BLaER1 (cell line): ENCODE data around the gene GLTP.
A peak's percentile ranks its signal among the peaks of the same experiment; 100 is the strongest.
"Not testable (repeated sequence)": the region's sequence is repeated elsewhere in the genome, so short reads cannot be mapped to it uniquely, and the experiment has no call there.

Experiments
- H3K27ac ChIP-seq: shearing (Covaris generic); formaldehyde crosslinking; 2 replicates; pipeline ENCODE4 v1.8.1; 2022
- H3K27me3 ChIP-seq: shearing (Covaris generic); formaldehyde crosslinking; 2 replicates; pipeline ENCODE4 v1.8.1; 2022
- H3K36me3 ChIP-seq: shearing (Covaris generic); formaldehyde crosslinking; 2 replicates; pipeline ENCODE4 v1.8.1; 2022
- H3K4me1 ChIP-seq: shearing (Covaris generic); formaldehyde crosslinking; 2 replicates; pipeline ENCODE4 v1.8.1; 2022
- H3K4me2 ChIP-seq: shearing (Covaris generic); formaldehyde crosslinking; 2 replicates; pipeline ENCODE4 v1.8.1; 2022
- H3K4me3 ChIP-seq: shearing (Covaris generic); formaldehyde crosslinking; 2 replicates; pipeline ENCODE4 v1.8.1; 2022
- H3K9ac ChIP-seq: shearing (Covaris generic); formaldehyde crosslinking; 2 replicates; pipeline ENCODE4 v1.8.1; 2022
- H3K9me3 ChIP-seq: shearing (Covaris generic); formaldehyde crosslinking; 2 replicates; pipeline ENCODE4 v1.8.1; 2022
- H4K20me1 ChIP-seq: shearing (Covaris generic); formaldehyde crosslinking; 2 replicates; pipeline ENCODE4 v1.8.1; 2022
- Cebpa-rat ChIP-seq: shearing (Covaris generic); IDR thresholded peaks from 2 replicates; pipeline ENCODE4 v1.8.1; 2022

The GLTP gene

DNA sequence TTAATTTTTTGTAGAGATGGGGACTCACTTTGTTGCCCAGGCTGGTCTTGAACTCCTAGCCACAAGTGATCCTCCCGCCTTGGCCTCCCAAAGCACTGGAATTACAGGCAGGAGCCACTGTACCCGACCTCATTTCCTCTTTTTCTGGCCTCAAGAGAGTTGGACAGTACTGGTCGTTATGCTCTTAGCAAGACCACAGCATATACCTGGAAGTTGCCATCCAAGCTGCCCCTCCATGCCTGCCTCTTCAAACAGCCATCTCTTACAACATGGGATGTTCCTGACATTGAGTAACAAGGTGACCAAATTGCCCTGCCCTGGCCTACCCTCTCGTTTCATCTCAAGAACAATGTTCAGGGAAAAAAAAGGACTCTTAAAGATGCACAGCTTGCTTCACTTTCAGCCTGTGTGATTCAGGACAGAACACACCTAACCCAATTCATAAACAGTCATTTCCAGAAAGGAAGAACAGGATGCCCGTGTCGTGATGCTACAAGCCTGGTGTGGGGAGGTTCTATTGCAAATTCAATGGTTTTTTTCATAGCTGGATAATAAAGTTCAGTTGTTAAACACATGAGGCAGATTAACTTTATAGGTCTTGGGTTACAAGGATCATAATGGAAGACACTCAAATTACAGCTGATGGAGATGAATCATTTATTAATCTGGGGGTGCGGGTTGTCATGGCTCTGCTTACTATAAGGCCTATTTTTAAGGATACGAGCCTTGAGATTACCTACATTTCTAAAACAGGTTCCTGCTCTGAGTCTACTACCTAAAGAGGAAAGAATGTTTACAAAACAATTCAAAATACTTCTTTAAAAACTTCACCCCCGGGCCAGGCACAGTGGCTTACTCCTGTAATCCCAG lies 11.9 kb downstream of the GLTP start:
- no peak overlapping the region for H3K4me3 ChIP-seq
- no peak overlapping the region for H3K27ac ChIP-seq
- peaks cover 15% of the 10 kb centered on the region; the same call in 1 of the 2 replicates for H4K20me1 ChIP-seq
- TF ChIP-seq Cebpa-rat = no peak
- H3K4me2 ChIP-seq = peak overlapping the region; percentile 51
- H3K9ac ChIP-seq = no peak overlapping the region
- peaks cover 27% of the 10 kb centered on the region for H3K36me3 ChIP-seq
- H3K27me3 ChIP-seq = no peaks in the 10 kb centered on the region
- H3K4me1 ChIP-seq = peaks cover 46% of the 10 kb centered on the region
- H3K9me3 ChIP-seq = 0 out of 2 replicates have a peak, but pooled peaks cover 3% of the 10 kb centered on the region

GRCh38 chr12:109864916-109865315 lies 15.4 kb downstream of the GLTP start:
- no peak overlapping the region for H3K27ac ChIP-seq
- H3K9ac ChIP-seq = no peak overlapping the region
- peaks cover 18% of the 10 kb centered on the region; the same call in 1 of the 2 replicates for H4K20me1 ChIP-seq
- no peak overlapping the region for H3K4me2 ChIP-seq
- H3K36me3 ChIP-seq = peaks cover 17% of the 10 kb centered on the region
- no peak for TF ChIP-seq Cebpa-rat
- H3K27me3 ChIP-seq = no peaks in the 10 kb centered on the region
- no peak overlapping the region for H3K4me3 ChIP-seq
- H3K9me3 ChIP-seq = 0 out of 2 replicates have a peak, but pooled peaks cover 3% of the 10 kb centered on the region
- peaks cover 30% of the 10 kb centered on the region for H3K4me1 ChIP-seq

- H3K4me2 ChIP-seq = no peak overlapping the region; the same call in 1 of the 2 replicates
- no peak overlapping the region for H3K4me3 ChIP-seq
- no peak overlapping the region for H3K27ac ChIP-seq
- no peak for TF ChIP-seq Cebpa-rat
- no peak overlapping the region for H3K9ac ChIP-seq
- H3K4me1 ChIP-seq = peaks cover 31% of the 10 kb centered on the region
- no peaks in the 10 kb centered on the region for H3K27me3 ChIP-seq
- 0 out of 2 replicates have a peak, but pooled peaks cover 3% of the 10 kb centered on the region for H3K9me3 ChIP-seq
- H4K20me1 ChIP-seq = peaks cover 18% of the 10 kb centered on the region; the same call in 1 of the 2 replicates
- H3K36me3 ChIP-seq = peaks cover 17% of the 10 kb centered on the region
These were observed 16.3 kb downstream of the GLTP start for GRCh38 chr12:109863847-109864712.

DNA sequence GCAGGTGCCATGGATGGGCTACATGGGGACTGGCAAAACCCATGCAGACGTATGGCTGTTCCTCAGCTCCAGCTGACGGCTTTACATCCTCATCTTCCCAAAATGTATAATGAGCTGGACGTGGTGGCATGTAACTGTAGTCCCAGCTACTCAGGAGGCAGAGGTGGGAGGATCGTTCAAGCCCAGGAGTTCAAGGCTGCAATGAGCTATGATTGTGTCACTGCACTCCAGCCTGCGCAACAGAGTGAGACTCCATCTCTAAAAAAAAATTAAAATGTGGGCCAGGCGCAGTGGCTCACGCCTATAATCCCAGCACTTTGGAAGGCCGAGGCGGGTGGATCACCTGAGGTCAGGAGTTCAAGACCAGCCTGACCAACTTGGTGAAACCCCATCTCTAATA lies 17.9 kb downstream of the GLTP start:
- H3K27me3 ChIP-seq, H3K9me3 ChIP-seq, H3K9ac ChIP-seq, H3K27ac ChIP-seq, H3K4me3 ChIP-seq, H3K4me2 ChIP-seq: not testable (repeated sequence)
- H3K4me1 ChIP-seq = peaks cover 26% of the 10 kb centered on the region
- peaks cover 18% of the 10 kb centered on the region; the same call in 1 of the 2 replicates for H4K20me1 ChIP-seq
- H3K36me3 ChIP-seq = peaks cover 25% of the 10 kb centered on the region

DNA sequence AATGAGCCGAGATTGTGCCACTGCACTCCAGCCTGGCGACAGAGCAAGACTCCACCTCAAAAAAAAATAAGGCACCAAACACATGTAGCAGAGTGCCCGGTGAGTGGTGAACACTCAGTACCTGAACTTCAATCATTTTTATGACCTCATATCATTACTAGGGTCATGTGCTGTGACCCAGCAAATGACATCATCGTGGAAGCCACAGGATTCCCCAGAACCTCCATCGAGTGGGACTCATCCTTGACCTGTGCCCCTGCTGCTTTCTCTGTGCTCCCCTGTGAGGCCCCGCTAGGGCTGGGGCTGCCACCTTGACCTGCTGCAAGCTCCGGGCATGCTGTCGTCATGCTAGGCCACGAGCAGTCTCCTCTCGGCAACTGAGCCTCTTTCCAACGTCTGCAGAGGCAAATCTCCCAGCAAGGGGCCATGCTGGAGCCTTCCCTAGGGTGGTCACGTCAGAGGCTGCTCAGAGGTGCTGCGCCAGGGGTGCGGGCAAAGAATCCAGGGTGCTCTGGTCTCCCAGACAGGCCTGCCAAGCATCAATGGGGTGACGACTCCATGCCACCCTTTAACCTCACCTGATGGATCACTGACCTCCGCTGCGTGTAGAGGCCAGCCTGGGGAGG lies 18.5 kb downstream of the GLTP start:
- Histone ChIP-seq H3K4me2 (no peak overlapping the region), H3K9ac (no peak overlapping the region), H3K27ac (no peak overlapping the region), H3K36me3 (peaks cover 32% of the 10 kb centered on the region), H3K4me1 (peaks cover 19% of the 10 kb centered on the region), H3K27me3 (no peaks in the 10 kb centered on the region), H3K9me3 (no peaks in the 10 kb centered on the region), H3K4me3 (no peak overlapping the region), H4K20me1 (peaks cover 18% of the 10 kb centered on the region; the same call in 1 of the 2 replicates)
- no peak for TF ChIP-seq Cebpa-rat

DNA sequence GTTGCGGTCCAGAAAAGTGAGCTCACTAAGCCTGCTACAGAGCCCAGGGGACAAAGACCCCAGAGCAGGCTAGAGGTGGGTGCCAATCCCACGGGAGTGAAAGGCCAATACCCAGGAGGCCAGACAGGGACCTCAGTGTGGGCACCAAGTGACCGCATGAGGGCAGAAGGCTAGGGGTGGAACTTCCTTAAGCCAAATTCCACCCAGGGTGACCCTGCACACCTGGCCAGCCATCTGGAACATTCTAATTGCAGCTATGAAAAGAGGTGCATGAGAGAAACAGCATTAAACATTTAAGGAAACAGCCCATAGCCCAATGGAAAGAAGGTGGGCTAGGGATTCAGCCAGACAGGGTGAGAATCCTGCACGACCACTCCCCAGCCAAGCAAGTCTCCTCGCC lies 19.4 kb downstream of the GLTP start:
- H3K27me3 ChIP-seq = no peaks in the 10 kb centered on the region
- peaks cover 19% of the 10 kb centered on the region for H3K4me1 ChIP-seq
- no peak overlapping the region for H3K27ac ChIP-seq

DNA sequence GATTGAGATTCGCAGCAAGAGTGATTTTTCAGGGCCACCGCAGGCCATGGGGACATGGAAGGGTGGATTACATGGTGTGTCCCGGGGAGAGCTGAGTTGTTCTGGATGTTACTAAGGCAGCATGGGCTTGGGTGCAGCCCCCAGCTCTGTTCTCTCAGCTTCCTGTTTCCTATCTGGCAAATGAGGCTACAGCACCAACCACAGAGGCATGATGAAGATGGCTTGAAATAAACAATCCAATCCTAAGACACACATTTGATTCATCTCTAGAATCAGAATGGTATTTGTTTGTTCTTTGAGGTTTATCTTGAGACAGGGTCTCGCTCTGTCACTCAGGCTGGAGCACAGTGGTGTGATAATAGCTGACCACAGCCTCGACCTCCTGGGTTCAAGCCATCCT lies 21.6 kb downstream of the GLTP start:
- peaks cover 6% of the 10 kb centered on the region for H3K4me1 ChIP-seq

More for the DNA sequence above, 19.4 kb downstream of the GLTP start:
- H3K9me3 ChIP-seq = no peaks in the 10 kb centered on the region
- H3K4me3 ChIP-seq = no peak overlapping the region
- no peak overlapping the region for H3K4me2 ChIP-seq
- no peak for TF ChIP-seq Cebpa-rat
- H3K36me3 ChIP-seq = peaks cover 40% of the 10 kb centered on the region
- no peak overlapping the region for H3K9ac ChIP-seq
- H4K20me1 ChIP-seq = peaks cover 13% of the 10 kb centered on the region; the same call in 1 of the 2 replicates

GRCh38 chr12:109857715-109858114 lies 22.6 kb downstream of the GLTP start:
- Histone ChIP-seq H3K4me3 (no peak overlapping the region), H3K4me2 (no peak overlapping the region), H3K4me1 (peaks cover 6% of the 10 kb centered on the region), H3K27me3 (no peaks in the 10 kb centered on the region), H3K36me3 (peaks cover 64% of the 10 kb centered on the region), H3K27ac (no peak overlapping the region), H3K9ac (no peak overlapping the region), H4K20me1 (no peaks in the 10 kb centered on the region), H3K9me3 (no peaks in the 10 kb centered on the region)
- TF ChIP-seq Cebpa-rat = no peak

More for the DNA sequence above, 21.6 kb downstream of the GLTP start:
- H3K4me3 ChIP-seq = no peak overlapping the region
- no peak overlapping the region for H3K9ac ChIP-seq
- no peak overlapping the region; the same call in 1 of the 2 replicates for H3K4me2 ChIP-seq
- no peak overlapping the region for H3K27ac ChIP-seq
- H3K9me3 ChIP-seq = no peaks in the 10 kb centered on the region
- no peaks in the 10 kb centered on the region for H3K27me3 ChIP-seq
- peaks cover 60% of the 10 kb centered on the region for H3K36me3 ChIP-seq
- no peak for TF ChIP-seq Cebpa-rat
- H4K20me1 ChIP-seq = peaks cover 6% of the 10 kb centered on the region; the same call in 1 of the 2 replicates

GRCh38 chr12:109855377-109855776 lies 25.0 kb downstream of the GLTP start:
- Histone ChIP-seq H4K20me1 (no peaks in the 10 kb centered on the region), H3K27me3 (no peaks in the 10 kb centered on the region)
- TF ChIP-seq Cebpa-rat = no peak

DNA sequence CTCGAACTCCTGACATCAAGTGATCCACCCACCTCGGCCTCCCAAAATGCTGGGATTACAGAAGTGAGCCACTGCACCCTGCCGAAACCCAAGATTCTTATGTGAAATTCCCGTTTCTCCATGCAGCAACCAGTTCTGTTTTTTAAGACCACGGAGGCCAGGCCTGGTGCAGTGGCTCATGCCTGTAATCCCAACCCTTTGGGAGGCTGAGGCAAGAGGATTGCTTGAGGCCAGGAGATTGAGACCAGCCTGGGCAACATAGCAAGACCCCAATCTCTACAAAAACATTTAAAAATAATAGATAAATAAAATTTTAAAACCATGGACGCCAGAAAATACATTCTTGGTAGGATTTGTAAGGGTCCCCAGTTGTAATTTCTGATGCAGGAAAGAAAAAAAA lies 29.8 kb downstream of the GLTP start:
- H3K9ac ChIP-seq, H3K9me3 ChIP-seq, H3K27ac ChIP-seq, H3K27me3 ChIP-seq, H3K4me2 ChIP-seq, H4K20me1 ChIP-seq, H3K4me3 ChIP-seq: not testable (repeated sequence)
- Histone ChIP-seq H3K36me3 (peaks cover 25% of the 10 kb centered on the region), H3K4me1 (peaks cover 15% of the 10 kb centered on the region)

More at GRCh38 chr12:109855377-109855776, 25.0 kb downstream of the GLTP start:
- Histone ChIP-seq H3K36me3 (peaks cover 57% of the 10 kb centered on the region), H3K4me2 (no peak overlapping the region), H3K9ac (no peak overlapping the region), H3K4me3 (no peak overlapping the region), H3K4me1 (peaks cover 6% of the 10 kb centered on the region), H3K27ac (no peak overlapping the region), H3K9me3 (no peaks in the 10 kb centered on the region)
